ENCODE data around the gene CLINT1.
A peak's percentile ranks its signal among the peaks of the same experiment; 100 is the strongest.

Gene CLINT1

GRCh38 chr5:157820593-157821252 is 38.2 kb downstream of the CLINT1 start:
- peak in 1 of 2 donors; percentile 4 for DNase-seq (ENCODE audit: low read depth in 1 of 2, low spot score in 1 of 2)

GRCh38 chr5:157819502-157820115 is 39.3 kb downstream of the CLINT1 start:
- DNase-seq (ENCODE audit: low read depth in 1 of 2, low spot score in 1 of 2), result no peak

- no peak for DNase-seq (ENCODE audit: low read depth in 1 of 2, low spot score in 1 of 2)
Observed at GRCh38 chr5:157818368-157818767, 40.6 kb downstream of the CLINT1 start.

- no peak for DNase-seq (ENCODE audit: low read depth in 1 of 2, low spot score in 1 of 2)
Observed at GRCh38 chr5:157817928-157818327, 41.0 kb downstream of the CLINT1 start.

GRCh38 chr5:157817387-157817702 is 41.6 kb downstream of the CLINT1 start:
- no peak for DNase-seq (ENCODE audit: low read depth in 1 of 2, low spot score in 1 of 2)

- DNase-seq (ENCODE audit: low read depth in 1 of 2, low spot score in 1 of 2), result no peak
Observed at GRCh38 chr5:157816682-157817386, 42.1 kb downstream of the CLINT1 start.

- DNase-seq (ENCODE audit: low read depth in 1 of 2, low spot score in 1 of 2), result no peak
Observed at GRCh38 chr5:157812086-157812485, 46.9 kb downstream of the CLINT1 start.

GRCh38 chr5:157808043-157808442 is 50.9 kb downstream of the CLINT1 start:
- DNase-seq (ENCODE audit: low read depth in 1 of 2, low spot score in 1 of 2), result no peak

- no peak for DNase-seq (ENCODE audit: low read depth in 1 of 2, low spot score in 1 of 2)
Observed at GRCh38 chr5:157802736-157803135, 56.2 kb downstream of the CLINT1 start.

- no peak for DNase-seq (ENCODE audit: low read depth in 1 of 2, low spot score in 1 of 2)
Observed at GRCh38 chr5:157800137-157800536, 58.8 kb downstream of the CLINT1 start.

- no peak for DNase-seq (ENCODE audit: low read depth in 1 of 2, low spot score in 1 of 2)
Observed at GRCh38 chr5:157799578-157799977, 59.4 kb downstream of the CLINT1 start.

- DNase-seq (ENCODE audit: low read depth in 1 of 2, low spot score in 1 of 2), result no peak
Observed at GRCh38 chr5:157793301-157793700, 65.6 kb downstream of the CLINT1 start.

GRCh38 chr5:157785801-157786200 is 73.1 kb downstream of the CLINT1 start:
- DNase-seq (ENCODE audit: low read depth in 1 of 2, low spot score in 1 of 2), result no peak

- DNase-seq (ENCODE audit: low read depth in 1 of 2, low spot score in 1 of 2), result no peak
Observed at GRCh38 chr5:157779221-157779620, 79.7 kb downstream of the CLINT1 start.

GRCh38 chr5:157778121-157778805 is 80.7 kb downstream of the CLINT1 start:
- DNase-seq (ENCODE audit: low read depth in 1 of 2, low spot score in 1 of 2), result no peak

GRCh38 chr5:157772127-157772526 is 86.8 kb downstream of the CLINT1 start:
- no peak for DNase-seq (ENCODE audit: low read depth in 1 of 2, low spot score in 1 of 2)

GRCh38 chr5:157770665-157771064 is 88.3 kb downstream of the CLINT1 start:
- no peak for DNase-seq (ENCODE audit: low read depth in 1 of 2, low spot score in 1 of 2)

- no peak for DNase-seq (ENCODE audit: low read depth in 1 of 2, low spot score in 1 of 2)
Observed at GRCh38 chr5:157767689-157768088, 91.3 kb downstream of the CLINT1 start.

GRCh38 chr5:157766902-157767301 is 92.0 kb downstream of the CLINT1 start:
- no peak for DNase-seq (ENCODE audit: low read depth in 1 of 2, low spot score in 1 of 2)

GRCh38 chr5:157766442-157766841 is 92.5 kb downstream of the CLINT1 start:
- DNase-seq (ENCODE audit: low read depth in 1 of 2, low spot score in 1 of 2), result no peak

- no peak for DNase-seq (ENCODE audit: low read depth in 1 of 2, low spot score in 1 of 2)
Observed at GRCh38 chr5:157764531-157764930, 94.4 kb downstream of the CLINT1 start.
